WTC11 (cell line): ENCODE results near the gene ZNF550. TPM values are rescaled to one million over a fixed set of nuclear protein-coding genes. Genes with fewer than 3 reads are reported as not detected.
A peak's percentile ranks its signal among the peaks of the same experiment; 100 is the strongest.

ENCODE experiments used
- ATAC-seq: fragments of 200-7000 bp; cut with Tn5 transposase; 2 replicates; pipeline ENCODE4 v1.10.0; 2021; ENCODE audit warnings: mild to moderate bottlenecking, moderate library complexity
- CTCF ChIA-PET: fragments of 300-600 bp; sonication (Branson Sonifier 250); formaldehyde crosslinking; loops from one replicate; lab custom pipeline; 2021; ENCODE audit warnings: antibody characterized with exemption; lab: Charles Lee
- POLR2A ChIA-PET: fragments of 350-600 bp; sonication (Branson Sonifier 250); formaldehyde crosslinking; loops from one replicate; lab custom pipeline; 2021; ENCODE audit warnings: antibody characterized with exemption; lab: Charles Lee
- DNase-seq: peaks from one replicate; pipeline ENCODE4 v3.0.0; 2021; ENCODE audit warnings: low spot score
- H3K27ac Mint-ChIP-seq: 2 replicates; pipeline ENCODE4 v1.8.0; 2021; ENCODE audit warnings: mixed read lengths
- H3K27me3 Mint-ChIP-seq: 2 replicates; pipeline ENCODE4 v1.8.0; 2021; ENCODE audit warnings: low read depth, mild to moderate bottlenecking, moderate library complexity, mixed read lengths
- H3K36me3 Mint-ChIP-seq: 2 replicates; pipeline ENCODE4 v1.8.0; 2021; ENCODE audit warnings: mixed read lengths
- H3K4me1 Mint-ChIP-seq: 2 replicates; pipeline ENCODE4 v1.8.0; 2022; ENCODE audit warnings: mixed read lengths
- H3K4me3 Mint-ChIP-seq: 2 replicates; pipeline ENCODE4 v1.8.0; 2021; ENCODE audit warnings: mild to moderate bottlenecking, moderate library complexity, mixed read lengths
- H3K9me3 Mint-ChIP-seq: 2 replicates; pipeline ENCODE4 v1.8.0; 2021; ENCODE audit warnings: mixed read lengths
- CREM ChIP-seq: sonication (generic); formaldehyde crosslinking; IDR thresholded peaks from 2 replicates; pipeline ENCODE4 v1.8.1; 2022; ENCODE audit warnings: mild to moderate bottlenecking, missing genetic modification reagents, moderate library complexity
- ETV6 ChIP-seq: sonication (generic); formaldehyde crosslinking; IDR thresholded peaks from 2 replicates; pipeline ENCODE4 v1.8.1; 2022; ENCODE audit warnings: mild to moderate bottlenecking, missing genetic modification reagents
- FOXK1 ChIP-seq: sonication (generic); formaldehyde crosslinking; IDR thresholded peaks from 2 replicates; pipeline ENCODE4 v1.8.0; 2022; ENCODE audit warnings: mild to moderate bottlenecking, moderate library complexity, missing genetic modification reagents
- FOXP1 ChIP-seq: sonication (generic); formaldehyde crosslinking; IDR thresholded peaks from 2 replicates; pipeline ENCODE4 v1.8.0; 2022; ENCODE audit warnings: missing genetic modification reagents, mild to moderate bottlenecking, moderate library complexity, borderline replicate concordance
- GABPB1 ChIP-seq: sonication (generic); formaldehyde crosslinking; IDR thresholded peaks from 2 replicates; pipeline ENCODE4 v1.8.1; 2023; ENCODE audit warnings: mild to moderate bottlenecking, missing genetic modification reagents
- HMGA2 ChIP-seq: fragments of 250-450 bp; sonication (Bioruptor Pico); IDR thresholded peaks from 2 replicates; pipeline ENCODE4 v1.4.0; 2021; ENCODE audit warnings: mild to moderate bottlenecking, moderate library complexity
- KAT7 ChIP-seq: sonication (generic); formaldehyde crosslinking; IDR thresholded peaks from 2 replicates; pipeline ENCODE4 v1.8.1; 2023; ENCODE audit warnings: missing genetic modification reagents, mild to moderate bottlenecking, borderline replicate concordance
- MYBL2 ChIP-seq: sonication (generic); formaldehyde crosslinking; IDR thresholded peaks from 2 replicates; pipeline ENCODE4 v1.8.1; 2023; ENCODE audit warnings: mild to moderate bottlenecking, moderate library complexity, missing genetic modification reagents
- NFYB ChIP-seq: sonication (generic); formaldehyde crosslinking; conservative IDR thresholded peaks from 2 replicates; pipeline ENCODE4 v1.8.0; 2022; ENCODE audit warnings: low read depth, missing genetic modification reagents
- NR1H2 ChIP-seq: sonication (generic); formaldehyde crosslinking; IDR thresholded peaks from 2 replicates; pipeline ENCODE4 v1.9.0; 2021; ENCODE audit warnings: mild to moderate bottlenecking, moderate library complexity, missing genetic modification reagents
- RORB ChIP-seq: fragments of 250-450 bp; sonication (Bioruptor Pico); IDR thresholded peaks from 2 replicates; pipeline ENCODE4 v1.9.0; 2021; ENCODE audit warnings: mild to moderate bottlenecking
- SMAD3 ChIP-seq: sonication (generic); formaldehyde crosslinking; IDR thresholded peaks from 2 replicates; pipeline ENCODE4 v1.8.0; 2022; ENCODE audit warnings: missing genetic modification reagents, mild to moderate bottlenecking, borderline replicate concordance
- TEAD1 ChIP-seq: sonication (generic); formaldehyde crosslinking; IDR thresholded peaks from 2 replicates; pipeline ENCODE4 v1.8.0; 2022; ENCODE audit warnings: mild to moderate bottlenecking, missing genetic modification reagents
- ZNF416 ChIP-seq: fragments of 250-450 bp; sonication (Bioruptor Pico); IDR thresholded peaks from 2 replicates; pipeline ENCODE4 v1.9.0; 2021; ENCODE audit warnings: mild to moderate bottlenecking, inconsistent platforms
- ZNF671 ChIP-seq: fragments of 250-450 bp; sonication (Bioruptor Pico); IDR thresholded peaks from 2 replicates; pipeline ENCODE4 v1.8.0; 2021; ENCODE audit warnings: mild to moderate bottlenecking
- total RNA-seq: library from RNA; stranded (reverse); gene quantifications from 3 replicates; pipeline ENCODE4 v1.2.3, GENCODE V29; 2021
- TF ChIP-seq, protein P1 (sequence below): fragments of 200-600 bp; IDR thresholded peaks from 2 replicates; pipeline ENCODE4 v1.8.0; 2022; ENCODE audit warnings: antibody characterized with exemption
- TF ChIP-seq, protein P2 (sequence below): sonication (generic); formaldehyde crosslinking; IDR thresholded peaks from 2 replicates; pipeline ENCODE4 v1.8.0; 2023; ENCODE audit warnings: missing genetic modification reagents, mild to moderate bottlenecking, borderline replicate concordance
- TF ChIP-seq, protein P3 (sequence below): sonication (generic); formaldehyde crosslinking; IDR thresholded peaks from 2 replicates; pipeline ENCODE4 v1.8.1; 2022; ENCODE audit warnings: low read depth, missing genetic modification reagents, borderline replicate concordance
- TF ChIP-seq, protein P4 (sequence below): sonication (generic); formaldehyde crosslinking; IDR thresholded peaks from 2 replicates; pipeline ENCODE4 v1.8.0; 2022; ENCODE audit warnings: mild to moderate bottlenecking, missing genetic modification reagents
- TF ChIP-seq, protein P5 (sequence below): sonication (generic); formaldehyde crosslinking; IDR thresholded peaks from 2 replicates; pipeline ENCODE4 v1.8.1; 2022; ENCODE audit warnings: mild to moderate bottlenecking, moderate library complexity, missing genetic modification reagents

ZNF550 gene
- total RNA-seq, 1 experiment from 2014 or later, result 17.5 TPM

DNA sequence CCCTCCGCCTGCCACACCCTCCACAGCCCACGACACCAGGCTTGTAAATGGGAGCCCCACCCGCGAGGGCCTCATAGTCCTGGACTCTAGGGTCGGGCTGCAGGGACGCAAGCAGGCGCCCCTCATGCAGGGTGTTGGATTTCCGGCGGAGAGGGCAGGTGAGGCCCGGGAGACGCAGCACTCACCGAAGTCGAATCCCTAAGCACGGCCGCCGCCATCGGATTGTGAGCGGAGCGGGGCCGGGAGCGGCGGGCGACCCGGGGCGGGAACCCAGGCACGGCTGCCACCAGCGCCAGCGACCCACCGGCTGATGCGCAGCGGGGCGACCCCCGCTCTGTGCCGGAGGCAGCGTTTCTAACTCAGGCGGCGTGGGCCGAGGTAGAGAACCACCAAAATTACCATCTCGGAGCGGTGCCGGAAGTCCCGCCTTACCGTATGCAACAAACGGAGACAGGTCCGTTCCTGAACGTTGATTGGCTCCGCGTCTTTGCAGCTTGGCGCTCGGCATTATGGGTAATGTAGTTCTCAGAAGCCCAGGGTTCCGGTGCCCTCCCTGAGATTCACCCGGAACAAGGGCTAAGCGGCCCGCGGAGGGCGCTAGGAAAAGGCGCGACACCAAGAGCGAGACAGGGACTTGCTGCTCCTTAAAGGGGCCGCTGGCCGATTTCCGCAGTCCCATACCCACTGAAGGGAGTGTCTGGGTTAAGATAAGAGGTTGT, 19.0 kb upstream of the ZNF550 start, which contains the start of gene ZNF416:
ZNF416 (minus strand) TSS at position 425 of the 719 bp plus-strand sequence; CDS start at position 218, 207 bp downstream.
- TF ChIP-seq FOXP1 (peak; percentile 74), CREM (CRISPR knock-in tag) (peak; percentile 66; the same call in 1 of the 2 replicates), NFYB (peak; percentile 75), ETV6 (CRISPR knock-in tag) (peak; percentile 26; the same call in 1 of the 2 replicates), HMGA2 (CRISPR knock-in tag) (no peak), NR1H2 (CRISPR knock-in tag) (no peak), MYBL2 (CRISPR knock-in tag) (0 out of 2 replicates have a peak, but pooled peaks have one; percentile 39), TEAD1 (CRISPR knock-in tag) (no peak), RORB (CRISPR knock-in tag) (no peak), ZNF416 (CRISPR knock-in tag) (no peak), GABPB1 (CRISPR knock-in tag) (peak; percentile 70), SMAD3 (CRISPR knock-in tag) (no peak), FOXK1 (CRISPR knock-in tag) (no peak; the same call in 1 of the 2 replicates), ZNF671 (CRISPR knock-in tag) (no peak), KAT7 (0 out of 2 replicates have a peak, but pooled peaks have one; percentile 58)
- TF ChIP-seq, protein P1, sequence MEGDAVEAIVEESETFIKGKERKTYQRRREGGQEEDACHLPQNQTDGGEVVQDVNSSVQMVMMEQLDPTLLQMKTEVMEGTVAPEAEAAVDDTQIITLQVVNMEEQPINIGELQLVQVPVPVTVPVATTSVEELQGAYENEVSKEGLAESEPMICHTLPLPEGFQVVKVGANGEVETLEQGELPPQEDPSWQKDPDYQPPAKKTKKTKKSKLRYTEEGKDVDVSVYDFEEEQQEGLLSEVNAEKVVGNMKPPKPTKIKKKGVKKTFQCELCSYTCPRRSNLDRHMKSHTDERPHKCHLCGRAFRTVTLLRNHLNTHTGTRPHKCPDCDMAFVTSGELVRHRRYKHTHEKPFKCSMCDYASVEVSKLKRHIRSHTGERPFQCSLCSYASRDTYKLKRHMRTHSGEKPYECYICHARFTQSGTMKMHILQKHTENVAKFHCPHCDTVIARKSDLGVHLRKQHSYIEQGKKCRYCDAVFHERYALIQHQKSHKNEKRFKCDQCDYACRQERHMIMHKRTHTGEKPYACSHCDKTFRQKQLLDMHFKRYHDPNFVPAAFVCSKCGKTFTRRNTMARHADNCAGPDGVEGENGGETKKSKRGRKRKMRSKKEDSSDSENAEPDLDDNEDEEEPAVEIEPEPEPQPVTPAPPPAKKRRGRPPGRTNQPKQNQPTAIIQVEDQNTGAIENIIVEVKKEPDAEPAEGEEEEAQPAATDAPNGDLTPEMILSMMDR, result no peak
- TF ChIP-seq, protein P2, sequence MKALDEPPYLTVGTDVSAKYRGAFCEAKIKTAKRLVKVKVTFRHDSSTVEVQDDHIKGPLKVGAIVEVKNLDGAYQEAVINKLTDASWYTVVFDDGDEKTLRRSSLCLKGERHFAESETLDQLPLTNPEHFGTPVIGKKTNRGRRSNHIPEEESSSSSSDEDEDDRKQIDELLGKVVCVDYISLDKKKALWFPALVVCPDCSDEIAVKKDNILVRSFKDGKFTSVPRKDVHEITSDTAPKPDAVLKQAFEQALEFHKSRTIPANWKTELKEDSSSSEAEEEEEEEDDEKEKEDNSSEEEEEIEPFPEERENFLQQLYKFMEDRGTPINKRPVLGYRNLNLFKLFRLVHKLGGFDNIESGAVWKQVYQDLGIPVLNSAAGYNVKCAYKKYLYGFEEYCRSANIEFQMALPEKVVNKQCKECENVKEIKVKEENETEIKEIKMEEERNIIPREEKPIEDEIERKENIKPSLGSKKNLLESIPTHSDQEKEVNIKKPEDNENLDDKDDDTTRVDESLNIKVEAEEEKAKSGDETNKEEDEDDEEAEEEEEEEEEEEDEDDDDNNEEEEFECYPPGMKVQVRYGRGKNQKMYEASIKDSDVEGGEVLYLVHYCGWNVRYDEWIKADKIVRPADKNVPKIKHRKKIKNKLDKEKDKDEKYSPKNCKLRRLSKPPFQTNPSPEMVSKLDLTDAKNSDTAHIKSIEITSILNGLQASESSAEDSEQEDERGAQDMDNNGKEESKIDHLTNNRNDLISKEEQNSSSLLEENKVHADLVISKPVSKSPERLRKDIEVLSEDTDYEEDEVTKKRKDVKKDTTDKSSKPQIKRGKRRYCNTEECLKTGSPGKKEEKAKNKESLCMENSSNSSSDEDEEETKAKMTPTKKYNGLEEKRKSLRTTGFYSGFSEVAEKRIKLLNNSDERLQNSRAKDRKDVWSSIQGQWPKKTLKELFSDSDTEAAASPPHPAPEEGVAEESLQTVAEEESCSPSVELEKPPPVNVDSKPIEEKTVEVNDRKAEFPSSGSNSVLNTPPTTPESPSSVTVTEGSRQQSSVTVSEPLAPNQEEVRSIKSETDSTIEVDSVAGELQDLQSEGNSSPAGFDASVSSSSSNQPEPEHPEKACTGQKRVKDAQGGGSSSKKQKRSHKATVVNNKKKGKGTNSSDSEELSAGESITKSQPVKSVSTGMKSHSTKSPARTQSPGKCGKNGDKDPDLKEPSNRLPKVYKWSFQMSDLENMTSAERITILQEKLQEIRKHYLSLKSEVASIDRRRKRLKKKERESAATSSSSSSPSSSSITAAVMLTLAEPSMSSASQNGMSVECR (CRISPR knock-in tag), result peak; percentile 85; the same call in 1 of the 2 replicates
- TF ChIP-seq, protein P3, sequence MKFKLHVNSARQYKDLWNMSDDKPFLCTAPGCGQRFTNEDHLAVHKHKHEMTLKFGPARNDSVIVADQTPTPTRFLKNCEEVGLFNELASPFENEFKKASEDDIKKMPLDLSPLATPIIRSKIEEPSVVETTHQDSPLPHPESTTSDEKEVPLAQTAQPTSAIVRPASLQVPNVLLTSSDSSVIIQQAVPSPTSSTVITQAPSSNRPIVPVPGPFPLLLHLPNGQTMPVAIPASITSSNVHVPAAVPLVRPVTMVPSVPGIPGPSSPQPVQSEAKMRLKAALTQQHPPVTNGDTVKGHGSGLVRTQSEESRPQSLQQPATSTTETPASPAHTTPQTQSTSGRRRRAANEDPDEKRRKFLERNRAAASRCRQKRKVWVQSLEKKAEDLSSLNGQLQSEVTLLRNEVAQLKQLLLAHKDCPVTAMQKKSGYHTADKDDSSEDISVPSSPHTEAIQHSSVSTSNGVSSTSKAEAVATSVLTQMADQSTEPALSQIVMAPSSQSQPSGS (CRISPR knock-in tag), result no peak
- TF ChIP-seq, protein P4, sequence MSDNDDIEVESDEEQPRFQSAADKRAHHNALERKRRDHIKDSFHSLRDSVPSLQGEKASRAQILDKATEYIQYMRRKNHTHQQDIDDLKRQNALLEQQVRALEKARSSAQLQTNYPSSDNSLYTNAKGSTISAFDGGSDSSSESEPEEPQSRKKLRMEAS, result peak; percentile 88
- TF ChIP-seq, protein P5, sequence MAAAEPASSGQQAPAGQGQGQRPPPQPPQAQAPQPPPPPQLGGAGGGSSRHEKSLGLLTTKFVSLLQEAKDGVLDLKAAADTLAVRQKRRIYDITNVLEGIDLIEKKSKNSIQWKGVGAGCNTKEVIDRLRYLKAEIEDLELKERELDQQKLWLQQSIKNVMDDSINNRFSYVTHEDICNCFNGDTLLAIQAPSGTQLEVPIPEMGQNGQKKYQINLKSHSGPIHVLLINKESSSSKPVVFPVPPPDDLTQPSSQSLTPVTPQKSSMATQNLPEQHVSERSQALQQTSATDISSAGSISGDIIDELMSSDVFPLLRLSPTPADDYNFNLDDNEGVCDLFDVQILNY (CRISPR knock-in tag), result 0 out of 2 replicates have a peak, but pooled peaks have one; percentile 40
- POLR2A ChIA-PET, result interaction anchor here (1.0 kb wide), 1 partner anchor 36 kb away, joined by 3 read pairs; the partner anchor contains the start of gene ZNF134
- peaks cover 18% of the 10 kb centered on the region for H3K4me1 Mint-ChIP-seq
- peak within 1 kb of the TSS; percentile 82 for H3K4me3 Mint-ChIP-seq
- peaks cover 17% of the 10 kb centered on the region for H3K27me3 Mint-ChIP-seq
- CTCF ChIA-PET, result interaction anchor here (0.6 kb wide), 1 partner anchor 55 kb away, joined by 3 read pairs; no protein-coding TSS in a partner anchor
- H3K36me3 Mint-ChIP-seq, result peaks cover 53% of the 10 kb centered on the region
- no peak within 1 kb of the TSS for H3K27ac Mint-ChIP-seq
- ATAC-seq, result peak; percentile 80
- peaks cover 60% of the 10 kb centered on the region for H3K9me3 Mint-ChIP-seq
- DNase-seq, result peak; percentile 97
